ENCODE measurements around the gene IGFL4. TPM values are rescaled to one million over a fixed set of nuclear protein-coding genes. Genes with fewer than 3 reads are reported as not detected.

The IGFL4 gene
- total RNA-seq, 1 donor from 2014 or later, result 2.3 TPM

GRCh38 chr19:46073268-46073922, 32.6 kb upstream of the IGFL4 start:
- Mint-ChIP-seq H3K36me3 (ENCODE audit: low read depth, unreplicated experiment) (peaks cover 10% of the 10 kb centered on the region), H3K4me3 (ENCODE audit: unreplicated experiment) (no peak overlapping the region), H3K9me3 (ENCODE audit: unreplicated experiment) (peaks cover 14% of the 10 kb centered on the region), H3K27ac (ENCODE audit: unreplicated experiment) (peak overlapping the region; percentile 66), H3K4me1 (ENCODE audit: low read depth, unreplicated experiment) (peaks cover 48% of the 10 kb centered on the region), H3K27me3 (ENCODE audit: low read depth, unreplicated experiment) (peaks cover 17% of the 10 kb centered on the region)
- H3K4me1 ChIP-seq (ENCODE audit: insufficient read depth, low read length), result peaks cover 26% of the 10 kb centered on the region
- H3K9me3 ChIP-seq (ENCODE audit: insufficient read depth, low read depth, low read length), result no peaks in the 10 kb centered on the region
- peaks cover 25% of the 10 kb centered on the region for H3K27me3 ChIP-seq (ENCODE audit: insufficient read depth, low read length)
- TF ChIP-seq EZH2 (IDR thresholded peaks at IDR 0.05; ENCODE audit: insufficient read depth, low read length), result no peak
- TF ChIP-seq, protein P1, sequence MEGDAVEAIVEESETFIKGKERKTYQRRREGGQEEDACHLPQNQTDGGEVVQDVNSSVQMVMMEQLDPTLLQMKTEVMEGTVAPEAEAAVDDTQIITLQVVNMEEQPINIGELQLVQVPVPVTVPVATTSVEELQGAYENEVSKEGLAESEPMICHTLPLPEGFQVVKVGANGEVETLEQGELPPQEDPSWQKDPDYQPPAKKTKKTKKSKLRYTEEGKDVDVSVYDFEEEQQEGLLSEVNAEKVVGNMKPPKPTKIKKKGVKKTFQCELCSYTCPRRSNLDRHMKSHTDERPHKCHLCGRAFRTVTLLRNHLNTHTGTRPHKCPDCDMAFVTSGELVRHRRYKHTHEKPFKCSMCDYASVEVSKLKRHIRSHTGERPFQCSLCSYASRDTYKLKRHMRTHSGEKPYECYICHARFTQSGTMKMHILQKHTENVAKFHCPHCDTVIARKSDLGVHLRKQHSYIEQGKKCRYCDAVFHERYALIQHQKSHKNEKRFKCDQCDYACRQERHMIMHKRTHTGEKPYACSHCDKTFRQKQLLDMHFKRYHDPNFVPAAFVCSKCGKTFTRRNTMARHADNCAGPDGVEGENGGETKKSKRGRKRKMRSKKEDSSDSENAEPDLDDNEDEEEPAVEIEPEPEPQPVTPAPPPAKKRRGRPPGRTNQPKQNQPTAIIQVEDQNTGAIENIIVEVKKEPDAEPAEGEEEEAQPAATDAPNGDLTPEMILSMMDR (IDR thresholded peaks at IDR 0.05; ENCODE audit: insufficient read depth, low read depth, low read length), result no peak
- no peak overlapping the region for H3K4me2 ChIP-seq (ENCODE audit: low read length)
- H4K20me1 ChIP-seq (ENCODE audit: insufficient read depth, low read length), result no peaks in the 10 kb centered on the region
- H3K9ac ChIP-seq (ENCODE audit: low read length), result no peak overlapping the region
- FAIRE-seq (no peak), DNase-seq (ENCODE audit: low read depth) (no peak)
- H3K36me3 ChIP-seq (ENCODE audit: insufficient read depth, low read length), result no peaks in the 10 kb centered on the region
- H3K79me2 ChIP-seq (ENCODE audit: insufficient read depth, low read length), result no peaks in the 10 kb centered on the region
- no peak overlapping the region for H3K27ac ChIP-seq (ENCODE audit: low read depth, low read length)
- no peak overlapping the region for H2AFZ ChIP-seq (ENCODE audit: low read depth, low read length)
- H3K4me3 ChIP-seq (ENCODE audit: insufficient read depth, low read depth, low read length), result no peak overlapping the region

DNA sequence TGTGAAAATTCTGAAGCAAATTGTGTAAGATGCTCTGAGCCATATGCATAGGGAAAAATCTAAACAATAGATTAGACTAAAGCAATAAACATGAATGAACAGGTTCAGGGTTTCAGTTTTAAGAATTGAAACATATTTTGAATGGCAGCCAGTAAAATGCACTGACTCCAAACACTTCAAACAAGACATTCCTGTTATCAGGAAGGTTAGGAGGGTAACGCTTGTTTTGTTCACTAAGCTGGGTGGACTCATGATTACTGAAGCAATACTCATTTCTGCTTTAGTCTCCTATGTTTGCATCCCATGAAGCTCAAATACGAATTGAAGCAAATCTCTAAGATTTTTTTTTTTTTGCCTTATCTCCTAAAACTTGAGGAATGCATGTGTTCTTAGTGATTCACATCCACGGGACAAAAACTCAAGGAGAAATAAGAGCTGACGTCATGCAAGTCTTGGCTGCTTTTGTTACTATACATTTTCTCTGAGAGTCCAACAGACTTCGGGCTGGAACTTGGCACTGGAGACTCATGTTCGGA, 29.1 kb upstream of the IGFL4 start:
- Histone ChIP-seq H4K20me1 (ENCODE audit: insufficient read depth, low read length) (no peaks in the 10 kb centered on the region), H3K4me1 (ENCODE audit: insufficient read depth, low read length) (peaks cover 35% of the 10 kb centered on the region), H3K4me3 (ENCODE audit: insufficient read depth, low read depth, low read length) (no peak overlapping the region), H3K9me3 (ENCODE audit: insufficient read depth, low read depth, low read length) (no peaks in the 10 kb centered on the region), H3K36me3 (ENCODE audit: insufficient read depth, low read length) (no peaks in the 10 kb centered on the region), H2AFZ (ENCODE audit: low read depth, low read length) (no peak overlapping the region), H3K27me3 (ENCODE audit: insufficient read depth, low read length) (peaks cover 4% of the 10 kb centered on the region), H3K4me2 (ENCODE audit: low read length) (peak overlapping the region; percentile 71), H3K27ac (ENCODE audit: low read depth, low read length) (peak overlapping the region; percentile 77), H3K79me2 (ENCODE audit: insufficient read depth, low read length) (no peaks in the 10 kb centered on the region), H3K9ac (ENCODE audit: low read length) (peak overlapping the region; percentile 46)
- peaks cover 21% of the 10 kb centered on the region for H3K9me3 Mint-ChIP-seq (ENCODE audit: unreplicated experiment)
- TF ChIP-seq, protein P1 (IDR thresholded peaks at IDR 0.05; ENCODE audit: insufficient read depth, low read depth, low read length), result no peak
- TF ChIP-seq EZH2 (IDR thresholded peaks at IDR 0.05; ENCODE audit: insufficient read depth, low read length), result no peak
- DNase-seq (ENCODE audit: low read depth) (peak; percentile 95), FAIRE-seq (peak; percentile 94)
- no peak overlapping the region for H3K4me3 Mint-ChIP-seq (ENCODE audit: unreplicated experiment)
- peak overlapping the region; percentile 75 for H3K27ac Mint-ChIP-seq (ENCODE audit: unreplicated experiment)
- peaks cover 54% of the 10 kb centered on the region for H3K4me1 Mint-ChIP-seq (ENCODE audit: low read depth, unreplicated experiment)
- peaks cover 26% of the 10 kb centered on the region for H3K36me3 Mint-ChIP-seq (ENCODE audit: low read depth, unreplicated experiment)
- H3K27me3 Mint-ChIP-seq (ENCODE audit: low read depth, unreplicated experiment), result peaks cover 3% of the 10 kb centered on the region

All from astrocyte (in vitro differentiated cells and primary cell).